ENCODE data around the gene PHC1. TPM values are rescaled to one million over a fixed set of nuclear protein-coding genes. Genes with fewer than 3 reads are reported as not detected.

Gene PHC1
- total RNA-seq, 2 donors from 2014 or later = 16.7 to 19.7 TPM

DNA sequence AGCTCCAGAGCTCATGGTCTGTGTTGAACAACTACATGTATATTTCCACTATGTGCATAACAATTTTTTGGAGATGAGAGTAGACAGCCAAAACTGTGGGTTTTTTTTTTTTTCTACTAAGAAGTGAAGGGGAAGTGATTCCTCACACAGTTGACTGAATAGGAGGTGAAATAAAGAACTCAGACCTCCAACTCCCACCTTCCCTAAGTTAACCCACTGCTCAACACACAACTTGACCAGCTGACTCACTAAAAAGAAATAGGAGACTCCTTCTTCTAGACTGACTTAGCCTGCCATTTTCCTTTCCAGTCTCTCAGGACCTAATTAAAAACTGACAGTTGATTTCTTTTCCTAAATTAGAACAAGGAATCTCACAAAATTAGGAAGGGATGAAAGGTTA is 33.4 kb downstream of the PHC1 start:
- Mint-ChIP-seq H3K9me3 (no peaks in the 10 kb centered on the region), H3K27me3 (ENCODE audit: low read depth) (no peaks in the 10 kb centered on the region), H3K36me3 (ENCODE audit: insufficient read depth in 2 of 2) (peaks cover 9 to 15% of the 10 kb centered on the region in 2 donors), H3K4me3 (peak overlapping the region; percentile 84 to 97), H3K27ac (peak overlapping the region; percentile 91), H3K4me1 (ENCODE audit: low read depth) (peaks cover 55% of the 10 kb centered on the region)
- no peak for DNase-seq
- no peak for ATAC-seq (replicated peaks in 1 of 2)

DNA sequence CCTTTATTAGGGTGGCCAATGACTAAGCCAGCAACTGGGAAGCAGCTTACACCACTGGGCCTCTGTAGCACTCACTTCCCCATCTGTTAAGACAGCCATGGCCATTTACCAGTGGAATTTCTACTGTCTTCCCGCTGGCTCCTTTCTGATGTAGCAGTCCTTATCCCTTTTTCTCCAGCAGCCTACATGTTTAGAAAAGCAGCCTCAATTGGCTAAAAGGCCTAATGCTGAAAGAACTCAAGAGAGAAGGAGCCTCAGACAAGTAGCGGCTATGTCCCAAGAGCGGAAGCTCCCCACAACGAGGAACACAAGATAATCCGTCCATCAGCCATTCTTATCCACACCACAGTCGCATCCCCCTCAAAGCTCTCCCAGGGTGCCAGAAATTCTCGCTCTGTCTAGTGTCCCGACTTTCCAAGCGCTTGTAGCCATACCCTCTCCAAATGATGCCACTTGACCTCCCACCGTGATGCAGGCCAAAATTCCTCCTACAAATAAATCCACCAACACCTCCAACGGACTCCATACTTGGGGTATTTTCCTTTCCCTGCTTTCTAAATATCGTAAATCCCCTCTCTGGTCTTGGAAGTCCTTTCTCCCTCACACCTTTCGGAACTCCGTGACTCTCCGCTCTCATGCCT is 34.5 kb downstream of the PHC1 start:
- ATAC-seq (replicated peaks in 1 of 2) = no peak
- H3K4me3 Mint-ChIP-seq = peak overlapping the region; percentile 84 to 97
- peaks cover 4% of the 10 kb centered on the region in 2 donors for H3K9me3 Mint-ChIP-seq
- H3K27me3 Mint-ChIP-seq (ENCODE audit: low read depth) = no peaks in the 10 kb centered on the region
- peaks cover 11 to 21% of the 10 kb centered on the region in 2 donors for H3K36me3 Mint-ChIP-seq (ENCODE audit: insufficient read depth in 2 of 2)
- H3K4me1 Mint-ChIP-seq (ENCODE audit: low read depth) = peaks cover 65% of the 10 kb centered on the region
- no peak for DNase-seq
- H3K27ac Mint-ChIP-seq = peak overlapping the region; percentile 91

DNA sequence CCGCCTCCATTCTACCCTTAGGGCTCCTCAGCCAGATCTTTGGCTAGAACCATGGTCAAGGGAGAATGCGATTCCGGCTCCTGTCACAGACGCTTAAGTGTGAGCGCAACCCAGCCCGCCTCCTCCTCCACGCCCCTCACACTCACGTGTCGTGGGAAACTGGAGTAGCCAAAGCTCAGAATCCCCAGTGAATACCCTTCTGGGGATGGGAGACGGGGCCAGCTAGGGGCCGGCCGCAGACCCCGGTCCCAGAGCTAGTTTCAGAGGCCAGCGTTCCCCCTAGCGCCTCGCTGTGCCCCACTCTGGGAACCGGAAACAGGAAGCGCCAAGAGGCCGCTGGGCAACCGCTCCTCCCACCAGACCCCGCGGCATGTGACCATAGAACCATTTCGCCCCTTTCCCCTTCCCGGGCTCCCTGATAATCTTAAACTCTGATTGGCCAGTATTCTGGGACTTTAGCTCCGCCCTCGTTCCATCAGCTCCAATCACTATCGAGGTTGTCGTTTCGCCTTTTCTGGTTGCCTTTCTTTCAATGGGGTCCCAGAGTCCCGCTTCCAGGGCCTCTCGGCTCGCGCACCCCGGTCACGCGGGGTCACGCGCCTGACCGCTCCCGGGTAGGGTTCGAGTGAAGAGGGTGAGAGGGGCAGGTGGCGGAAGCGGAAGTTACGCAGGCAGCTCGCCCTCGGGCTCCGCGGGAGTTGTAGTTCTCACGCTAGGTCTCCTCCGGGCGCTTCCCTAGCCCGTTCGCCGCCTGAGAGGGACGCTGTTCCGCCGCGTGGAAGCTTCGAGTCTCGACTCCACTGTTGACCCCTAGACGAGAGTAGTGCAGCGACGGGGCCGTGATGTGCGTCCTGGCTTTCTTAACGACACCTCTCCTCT is 35.3 kb downstream of the PHC1 start, which contains the start of gene M6PR:
Gene M6PR (minus strand): TSS at position 304 of the 879 bp plus-strand sequence. CDS start 3,241 bp downstream, outside the sequence.
- DNase-seq (peak; percentile 92 to 93), ATAC-seq (replicated peaks in 1 of 2) (peak; percentile 89 to 91)
- Mint-ChIP-seq H3K27me3 (ENCODE audit: low read depth) (no peaks in the 10 kb centered on the region), H3K4me1 (ENCODE audit: low read depth) (peaks cover 73% of the 10 kb centered on the region), H3K9me3 (peaks cover 4% of the 10 kb centered on the region in 2 donors), H3K27ac (peak within 1 kb of the TSS; percentile 91), H3K36me3 (ENCODE audit: insufficient read depth in 2 of 2) (peaks cover 11 to 22% of the 10 kb centered on the region in 2 donors), H3K4me3 (peak within 1 kb of the TSS; percentile 84 to 97)

DNA sequence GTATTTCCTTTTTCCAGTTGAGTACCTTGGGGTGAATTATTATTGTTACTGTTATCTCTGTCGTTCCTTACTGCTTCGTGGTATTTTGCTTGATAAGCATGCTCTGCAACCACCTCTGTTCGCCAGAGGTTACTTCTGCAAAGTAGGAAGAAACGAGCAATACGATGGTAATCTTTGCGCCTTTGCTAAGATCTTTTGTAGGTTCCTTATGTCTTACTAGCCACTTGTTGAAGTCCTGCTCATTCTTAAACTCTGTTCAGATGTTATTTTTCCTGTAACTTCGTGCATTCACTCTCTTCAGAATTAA is 35.9 kb downstream of the PHC1 start:
- DNase-seq (no peak), ATAC-seq (replicated peaks in 1 of 2) (peak; percentile 27 to 38)
- Mint-ChIP-seq H3K27me3 (ENCODE audit: low read depth) (no peaks in the 10 kb centered on the region), H3K9me3 (peaks cover 4% of the 10 kb centered on the region in 2 donors), H3K36me3 (ENCODE audit: insufficient read depth in 2 of 2) (peaks cover 11 to 17% of the 10 kb centered on the region in 2 donors), H3K27ac (peak overlapping the region; percentile 91), H3K4me3 (peak overlapping the region; percentile 84 to 97), H3K4me1 (ENCODE audit: low read depth) (peaks cover 74% of the 10 kb centered on the region)

DNA sequence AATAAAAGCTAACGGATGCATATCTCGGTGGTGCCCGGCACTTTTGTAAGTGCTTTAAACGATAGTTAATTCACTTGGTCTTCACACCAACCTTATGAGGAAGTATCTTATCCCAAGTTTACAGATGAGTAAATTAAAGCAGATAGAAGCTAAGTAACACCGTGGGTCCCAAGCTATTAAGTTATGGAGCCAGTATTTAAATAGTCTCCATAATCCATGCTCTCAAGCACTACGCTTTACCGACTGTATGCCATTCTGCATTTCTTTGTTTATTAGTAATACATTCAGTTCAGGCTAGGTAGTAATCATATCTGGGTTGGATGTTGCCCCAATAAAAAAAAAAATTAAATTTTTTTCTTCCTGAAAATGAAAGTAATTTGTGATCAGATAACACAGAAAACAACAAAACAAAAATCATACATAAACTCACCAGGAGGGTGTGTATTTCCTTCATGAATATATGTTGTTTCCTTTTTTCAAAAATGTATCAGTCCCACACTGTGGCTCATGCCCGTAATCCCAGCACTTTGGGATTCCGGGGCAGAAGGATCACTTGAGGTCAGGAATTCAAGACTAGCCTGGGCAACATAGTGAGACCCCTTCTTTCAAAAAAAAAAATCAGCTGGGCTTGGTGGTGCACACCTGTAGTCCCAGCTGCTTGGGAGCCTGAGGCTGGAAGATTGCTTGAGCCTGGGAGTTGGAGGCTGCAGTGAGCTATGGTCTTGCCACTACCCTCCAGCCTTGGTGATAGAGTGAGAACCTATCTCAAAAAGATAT is 36.6 kb downstream of the PHC1 start:
- Mint-ChIP-seq H3K4me1 (ENCODE audit: low read depth) (peaks cover 74% of the 10 kb centered on the region), H3K27me3 (ENCODE audit: low read depth) (no peaks in the 10 kb centered on the region), H3K27ac (peak overlapping the region; percentile 91), H3K36me3 (ENCODE audit: insufficient read depth in 2 of 2) (peaks cover 11 to 15% of the 10 kb centered on the region in 2 donors), H3K9me3 (peaks cover 4% of the 10 kb centered on the region in 2 donors), H3K4me3 (peak overlapping the region; percentile 84 to 97)
- no peak for ATAC-seq (replicated peaks in 1 of 2)
- DNase-seq = no peak

DNA sequence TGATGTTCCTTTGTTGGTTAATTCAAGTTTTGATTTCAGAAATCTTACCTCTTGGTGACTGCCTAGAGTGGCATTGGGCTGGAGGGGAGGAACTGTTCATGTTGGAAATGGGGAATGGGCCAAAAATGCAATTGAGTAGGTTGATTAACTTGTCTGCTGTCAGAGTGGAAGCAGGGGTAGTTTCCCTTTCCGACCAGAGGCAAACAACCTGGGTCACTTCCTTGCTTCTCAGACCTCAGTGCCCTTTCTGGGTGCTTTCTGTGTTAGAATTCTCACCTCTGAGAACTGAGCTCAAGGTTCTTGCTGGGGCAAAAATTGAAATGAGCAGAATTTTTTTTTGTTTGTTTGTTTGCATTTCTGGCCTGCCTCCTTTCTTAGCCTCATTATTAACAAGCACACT is 37.4 kb downstream of the PHC1 start:
- no peak overlapping the region for H3K27ac Mint-ChIP-seq
- no peak for ATAC-seq (replicated peaks in 1 of 2)
- H3K4me1 Mint-ChIP-seq (ENCODE audit: low read depth) = peaks cover 70% of the 10 kb centered on the region

DNA sequence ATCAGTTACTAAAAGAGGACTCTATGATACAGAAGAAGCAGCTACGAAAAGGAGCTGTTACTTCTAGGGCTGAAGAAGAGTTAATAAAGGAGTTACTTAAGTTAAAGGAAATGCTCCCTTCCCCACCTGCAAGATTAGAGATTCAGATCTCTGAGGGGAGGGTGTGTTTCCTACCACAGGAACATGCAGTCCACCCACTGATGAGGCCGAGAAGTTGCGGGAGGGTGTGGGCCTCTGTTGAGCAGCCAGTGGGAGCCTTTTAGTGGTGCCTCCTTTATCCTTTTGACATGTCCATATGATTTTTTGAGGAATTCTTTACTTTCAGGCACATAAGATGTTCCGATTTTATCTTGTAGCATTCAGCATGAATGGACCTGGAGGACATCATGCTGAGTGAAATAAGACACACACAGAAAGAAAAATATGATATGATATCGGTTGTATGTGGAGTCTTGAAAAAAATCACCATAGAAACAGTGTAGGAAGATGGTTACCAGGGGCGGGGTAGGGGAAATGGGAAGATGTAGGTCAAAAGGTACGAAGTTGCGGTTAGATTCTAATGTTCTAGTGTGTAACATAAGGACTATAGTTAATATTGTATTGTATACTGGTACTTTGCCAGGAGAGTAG is 39.6 kb downstream of the PHC1 start:
- Mint-ChIP-seq H3K4me3 (peak overlapping the region; percentile 55), H3K27ac (peak overlapping the region; percentile 89), H3K27me3 (ENCODE audit: low read depth) (no peaks in the 10 kb centered on the region), H3K4me1 (ENCODE audit: low read depth) (peaks cover 62% of the 10 kb centered on the region), H3K9me3 (peaks cover 4% of the 10 kb centered on the region in 2 donors), H3K36me3 (ENCODE audit: insufficient read depth in 2 of 2) (peaks cover 12 to 21% of the 10 kb centered on the region in 2 donors)
- no peak for ATAC-seq (replicated peaks in 1 of 2)
- DNase-seq = no peak

More for the DNA sequence above, 37.4 kb downstream of the PHC1 start:
- Mint-ChIP-seq H3K36me3 (ENCODE audit: insufficient read depth in 2 of 2) (peaks cover 11 to 20% of the 10 kb centered on the region in 2 donors), H3K9me3 (peaks cover 4% of the 10 kb centered on the region in 2 donors), H3K27me3 (ENCODE audit: low read depth) (no peaks in the 10 kb centered on the region), H3K4me3 (peak overlapping the region; percentile 63 to 97)
- DNase-seq = peak; percentile 16 to 37

DNA sequence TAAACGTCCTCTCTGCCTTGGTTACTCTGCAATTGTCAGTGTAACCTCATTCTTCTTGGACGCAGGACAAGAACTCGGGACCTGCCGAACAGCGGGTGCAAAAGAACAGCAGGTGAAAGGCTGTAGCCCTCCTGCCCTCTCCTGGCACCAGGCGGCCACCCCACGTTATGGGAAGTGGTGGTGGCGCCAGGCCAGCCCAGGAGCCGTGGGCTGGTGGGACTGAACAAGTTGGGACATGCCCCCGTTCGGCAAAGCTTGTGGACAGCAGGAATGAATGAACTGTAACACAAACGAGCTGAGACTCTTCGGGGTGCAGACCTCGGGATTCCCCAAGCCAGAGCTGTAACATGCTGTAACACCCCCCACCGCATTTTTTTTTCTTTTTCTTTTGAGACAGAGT is 41.8 kb downstream of the PHC1 start:
- Mint-ChIP-seq H3K27ac (no peak overlapping the region), H3K4me1 (ENCODE audit: low read depth) (peaks cover 68% of the 10 kb centered on the region), H3K27me3 (ENCODE audit: low read depth) (no peaks in the 10 kb centered on the region), H3K36me3 (ENCODE audit: insufficient read depth in 2 of 2) (peaks cover 8 to 19% of the 10 kb centered on the region in 2 donors), H3K9me3 (peaks cover 4% of the 10 kb centered on the region in 2 donors), H3K4me3 (no peak overlapping the region)
- DNase-seq = no peak
- ATAC-seq (replicated peaks in 1 of 2) = no peak

DNA sequence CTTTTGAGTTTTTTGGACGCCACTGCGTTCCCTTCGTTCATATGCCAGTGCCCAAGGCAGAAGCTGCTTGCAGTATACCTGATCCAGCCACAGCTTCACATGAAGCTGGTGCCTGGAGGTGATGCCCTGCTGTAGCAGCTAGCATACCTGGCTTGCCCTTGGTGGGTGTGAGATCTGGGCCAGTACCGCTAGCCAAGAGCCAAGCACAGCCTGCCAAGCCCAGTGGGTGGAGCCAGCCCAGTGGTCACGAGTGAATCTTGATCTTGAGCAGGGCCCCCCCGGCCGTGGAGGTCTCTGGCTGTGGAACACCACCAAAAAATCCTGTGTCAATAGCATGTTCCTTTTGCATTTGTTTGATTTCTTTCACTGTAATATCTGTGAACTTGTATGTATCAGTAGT is 42.5 kb downstream of the PHC1 start:
- Mint-ChIP-seq H3K4me1 (ENCODE audit: low read depth) (peaks cover 64% of the 10 kb centered on the region), H3K36me3 (ENCODE audit: insufficient read depth in 2 of 2) (peaks cover 8 to 19% of the 10 kb centered on the region in 2 donors), H3K9me3 (peaks cover 4% of the 10 kb centered on the region in 2 donors), H3K27ac (no peak overlapping the region), H3K27me3 (ENCODE audit: low read depth) (no peaks in the 10 kb centered on the region), H3K4me3 (peak overlapping the region in 1 of 2 donors; percentile 7)
- DNase-seq (no peak), ATAC-seq (replicated peaks in 1 of 2) (no peak)

DNA sequence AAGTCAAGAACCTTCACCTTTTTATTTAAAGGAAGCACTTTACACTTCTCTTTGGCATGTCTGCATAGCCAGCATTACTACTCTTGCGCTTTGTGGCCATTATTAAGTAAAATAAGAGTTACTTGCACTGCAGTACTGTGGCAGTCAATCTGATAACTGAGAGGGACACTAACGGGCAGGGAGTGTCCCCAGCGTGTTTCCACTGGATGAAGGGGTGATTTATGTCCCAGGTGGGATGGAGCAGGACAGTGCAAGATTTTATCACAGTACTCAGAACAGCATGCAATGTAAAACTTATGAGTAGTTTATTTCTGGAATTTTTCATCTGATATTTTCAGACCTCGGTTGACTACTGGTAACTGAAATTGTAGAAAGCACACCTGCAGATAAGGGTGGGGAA is 43.3 kb downstream of the PHC1 start:
- peaks cover 59% of the 10 kb centered on the region for H3K4me1 Mint-ChIP-seq (ENCODE audit: low read depth)
- ATAC-seq (replicated peaks in 1 of 2) (no peak), DNase-seq (no peak)
- peaks cover 4% of the 10 kb centered on the region in 2 donors for H3K9me3 Mint-ChIP-seq
- no peaks in the 10 kb centered on the region for H3K27me3 Mint-ChIP-seq (ENCODE audit: low read depth)
- no peak overlapping the region for H3K4me3 Mint-ChIP-seq
- peaks cover 8 to 23% of the 10 kb centered on the region in 2 donors for H3K36me3 Mint-ChIP-seq (ENCODE audit: insufficient read depth in 2 of 2)
- peak overlapping the region; percentile 75 for H3K27ac Mint-ChIP-seq

DNA sequence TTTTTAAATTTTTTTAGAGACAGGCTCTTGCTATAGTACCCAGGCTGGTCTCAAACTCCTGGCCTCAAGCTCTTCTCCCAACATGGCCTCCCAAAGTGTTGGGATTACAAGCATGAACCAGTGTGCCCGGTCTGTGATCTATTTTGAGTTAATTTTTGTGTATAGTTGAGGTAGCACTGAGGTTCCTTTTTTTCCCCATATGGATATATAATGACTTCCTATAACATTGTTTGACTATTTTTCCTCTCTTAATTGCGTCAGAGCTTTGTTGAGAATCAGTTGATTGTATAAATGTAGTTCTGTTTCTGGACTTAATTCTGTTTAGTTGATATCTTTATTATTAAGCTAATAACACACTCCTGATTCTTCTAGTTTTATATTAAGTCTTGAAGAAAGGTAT is 43.8 kb downstream of the PHC1 start:
- Mint-ChIP-seq H3K36me3 (ENCODE audit: insufficient read depth in 2 of 2) (peaks cover 4 to 18% of the 10 kb centered on the region in 2 donors), H3K27ac (no peak overlapping the region), H3K4me1 (ENCODE audit: low read depth) (peaks cover 53% of the 10 kb centered on the region), H3K4me3 (no peak overlapping the region), H3K9me3 (peaks cover 2% of the 10 kb centered on the region in 2 donors), H3K27me3 (ENCODE audit: low read depth) (no peaks in the 10 kb centered on the region)
- ATAC-seq (replicated peaks in 1 of 2) (no peak), DNase-seq (no peak)

DNA sequence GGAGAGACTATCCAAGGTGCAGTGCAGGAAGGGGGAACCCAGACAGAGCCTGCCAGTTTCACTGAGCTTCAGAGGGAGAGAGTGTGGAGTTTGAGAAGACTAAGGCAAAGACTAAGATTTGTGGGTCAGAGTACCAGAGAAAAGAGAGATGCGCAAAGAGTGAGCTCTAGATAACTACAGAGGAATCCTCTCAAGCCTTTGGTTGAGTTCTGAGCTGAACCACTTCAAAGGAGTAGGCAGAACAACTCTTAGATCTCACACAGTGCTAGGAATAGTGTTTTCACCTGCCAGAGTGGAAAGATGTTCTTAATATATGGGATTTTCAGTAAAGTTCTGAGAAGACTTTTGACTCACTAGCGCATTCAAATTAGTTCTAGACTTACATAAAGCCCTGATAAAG is 45.9 kb downstream of the PHC1 start:
- no peaks in the 10 kb centered on the region for H3K27me3 Mint-ChIP-seq (ENCODE audit: low read depth)
- H3K9me3 Mint-ChIP-seq = peaks cover 1 to 7% of the 10 kb centered on the region in 2 donors
- H3K4me3 Mint-ChIP-seq = peak overlapping the region in 1 of 2 donors; percentile 1
- peak in 1 of 2 donors; percentile 32 for ATAC-seq (replicated peaks in 1 of 2)
- peaks cover 38% of the 10 kb centered on the region for H3K4me1 Mint-ChIP-seq (ENCODE audit: low read depth)
- no peak for DNase-seq
- H3K36me3 Mint-ChIP-seq (ENCODE audit: insufficient read depth in 2 of 2) = peaks cover 8 to 15% of the 10 kb centered on the region in 2 donors
- peak overlapping the region; percentile 26 for H3K27ac Mint-ChIP-seq

Measured in activated T-cell treated with anti-CD3 and anti-CD28 coated beads, Interleukin-2, amount 50 U/mL, for 72 hours (primary cell).